Prostate gland (tissue), 2 donors: Measurements from ENCODE around the gene CNP. TPM values are rescaled to one million over a fixed set of nuclear protein-coding genes. Genes with fewer than 3 reads are reported as not detected.

Source experiments
- DNase-seq: peaks from one replicate; pipeline ENCODE4 v3.0.0-alpha.2; 2019; ENCODE audit warnings: low spot score
- H3K27ac ChIP-seq, 2 donors: fragments of 200-600 bp; sonication (generic); 2 replicates each; pipeline ENCODE4 v1.5.1; 2017 to 2019
- H3K27me3 ChIP-seq: fragments of 200-600 bp; sonication (generic); replicated peaks from 2 replicates; pipeline ENCODE4 v1.5.1; 2019; ENCODE audit not compliant: insufficient read depth
- H3K36me3 ChIP-seq, 2 donors: fragments of 200-600 bp; sonication (generic); 1 replicate in 1 of 2; 2 replicates in 1 of 2; pipeline versions ENCODE4 v1.5.1 to v1.8.1; 2017 to 2019
- H3K4me1 ChIP-seq: fragments of 200-600 bp; sonication (generic); replicated peaks from 2 replicates; pipeline ENCODE4 v1.5.1; 2019
- H3K4me3 ChIP-seq, 2 donors: fragments of 200-600 bp; sonication (generic); 2 replicates each; pipeline ENCODE4 v1.5.1; 2017 to 2019
- H3K9me3 ChIP-seq: fragments of 200-600 bp; sonication (generic); 2 replicates; pipeline ENCODE4 v1.5.1; 2017
- CTCF ChIP-seq, 4 experiments: fragments of 200-600 bp in 2 of 4; fragments of 450-650 bp in 2 of 4; sonication (generic) in 2 of 4; IDR thresholded peaks; 1 replicate in 3 of 4; 2 replicates in 1 of 4; pipeline ENCODE4 v1.5.1; 2016 to 2019; ENCODE audit warnings: antibody characterized with exemption in 4 of 4, mild to moderate bottlenecking in 2 of 4, moderate library complexity in 2 of 4
- POLR2A ChIP-seq: fragments of 450-650 bp; IDR thresholded peaks from one replicate; pipeline ENCODE4 v1.6.1; 2016; ENCODE audit warnings: antibody characterized with exemption, mild to moderate bottlenecking
- POLR2AphosphoS5 ChIP-seq: sonication (generic); formaldehyde crosslinking; IDR thresholded peaks from one replicate; pipeline ENCODE4 v1.6.1; 2017; ENCODE audit warnings: antibody characterized with exemption
- WGBS: methylation state at CpG from one replicate; pipeline ENCODE4 v1.1.5; 2018; 5-methylcytosine and 5-hydroxymethylcytosine counted together
- intact Hi-C: fragments of 100-400 bp; cut with DNase I; formaldehyde crosslinking; loops from one replicate; pipeline ENCODE4 v1.14.2; 2022
- total RNA-seq, 2 donors: library from RNA; depleted of rRNA; stranded (reverse); fragments of >200 nt; gene quantifications; one replicate each; pipeline ENCODE4 v1.1.0, GENCODE V29; 2016

The CNP gene
- total RNA-seq, 2 donors from 2014 or later = 85.8 to 117 TPM

GRCh38 chr17:41935641-41936040, 31.0 kb upstream of the CNP start:
- 94% methylated on average over 6 of the region's 6 CpGs for WGBS
- no peak overlapping the region for H3K27ac ChIP-seq
- H3K9me3 ChIP-seq = no peaks in the 10 kb centered on the region
- H3K36me3 ChIP-seq = no peaks in the 10 kb centered on the region
- H3K4me3 ChIP-seq = no peak overlapping the region
- DNase-seq = no peak
- intact Hi-C loops = no loop called here
- H3K27me3 ChIP-seq = no peaks in the 10 kb centered on the region
- TF ChIP-seq CTCF (IDR thresholded peaks at IDR 0.05) (no peak), POLR2AphosphoS5 (no peak)
- H3K4me1 ChIP-seq = no peaks in the 10 kb centered on the region

- TF ChIP-seq CTCF (IDR thresholded peaks at IDR 0.05) = no peak
- TF ChIP-seq POLR2A = no peak
- TF ChIP-seq POLR2AphosphoS5 = no peak
- Histone ChIP-seq H3K36me3 (no peaks in the 10 kb centered on the region), H3K9me3 (no peaks in the 10 kb centered on the region), H3K4me1 (no peaks in the 10 kb centered on the region), H3K27me3 (no peaks in the 10 kb centered on the region), H3K4me3 (no peak overlapping the region), H3K27ac (no peak overlapping the region)
- intact Hi-C loops = no loop called here
- 88% methylated on average over 19 of the region's 19 CpGs for WGBS
- no peak for DNase-seq
These were observed 28.3 kb upstream of the CNP start for GRCh38 chr17:41937970-41938954.

- 80% methylated on average over 4 of the region's 4 CpGs for WGBS
- Histone ChIP-seq H3K27me3 (no peaks in the 10 kb centered on the region), H3K36me3 (no peaks in the 10 kb centered on the region), H3K9me3 (no peaks in the 10 kb centered on the region), H3K4me3 (no peak overlapping the region), H3K4me1 (no peaks in the 10 kb centered on the region), H3K27ac (no peak overlapping the region)
- no peak for DNase-seq
- intact Hi-C loops = no loop called here
- TF ChIP-seq CTCF (IDR thresholded peaks at IDR 0.05) (no peak), POLR2AphosphoS5 (no peak), POLR2A (no peak)
These were observed 27.4 kb upstream of the CNP start for GRCh38 chr17:41939044-41939692.

GRCh38 chr17:41939693-41940090, 26.9 kb upstream of the CNP start:
- intact Hi-C loops = no loop called here
- Histone ChIP-seq H3K4me1 (no peaks in the 10 kb centered on the region), H3K27me3 (no peaks in the 10 kb centered on the region), H3K36me3 (no peaks in the 10 kb centered on the region), H3K27ac (no peak overlapping the region), H3K9me3 (no peaks in the 10 kb centered on the region), H3K4me3 (no peak overlapping the region)
- 88% methylated on average over 6 of the region's 6 CpGs for WGBS
- no peak for TF ChIP-seq POLR2AphosphoS5
- TF ChIP-seq CTCF (IDR thresholded peaks at IDR 0.05) = no peak
- TF ChIP-seq POLR2A = no peak
- DNase-seq = no peak
